Stimulated activated CD8-positive, alpha-beta memory T cell treated with anti-CD3 and anti-CD28 coated beads, Interleukin-7, amount 100 ng/mL, for 48 hours (primary cell): ENCODE measurements around the gene SHC4.
"Not testable (repeated sequence)": the region's sequence is repeated elsewhere in the genome, so short reads cannot be mapped to it uniquely, and the experiment has no call there.

ENCODE experiments used
- DNase-seq, 2 donors: peaks; one replicate each; pipeline ENCODE4 v3.0.0-alpha.2; 2020; ENCODE audit warnings: low read depth in 1 of 2; ENCODE audit errors: extremely low read depth in 1 of 2

Gene SHC4

DNA sequence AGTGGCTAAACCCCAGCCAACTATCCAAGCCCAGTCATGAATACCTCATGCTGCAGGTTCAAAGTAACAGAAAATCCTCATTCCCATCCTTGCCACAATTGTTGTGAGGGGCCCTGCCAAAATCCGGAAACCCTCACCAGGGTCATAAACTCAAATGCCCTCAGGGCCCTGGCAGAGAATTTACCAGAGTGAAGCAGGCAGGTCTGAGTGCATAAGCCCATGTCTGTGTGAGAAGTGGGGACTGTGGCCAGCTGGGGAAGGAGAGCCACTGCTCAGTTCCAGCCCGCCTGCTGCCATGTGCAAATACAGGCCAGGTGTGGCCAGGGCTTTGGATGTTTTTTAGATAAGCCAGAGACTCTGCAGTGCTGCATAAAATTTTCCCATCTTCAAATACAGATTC is 159.8 kb downstream of the SHC4 start:
- DNase-seq: no peak

DNA sequence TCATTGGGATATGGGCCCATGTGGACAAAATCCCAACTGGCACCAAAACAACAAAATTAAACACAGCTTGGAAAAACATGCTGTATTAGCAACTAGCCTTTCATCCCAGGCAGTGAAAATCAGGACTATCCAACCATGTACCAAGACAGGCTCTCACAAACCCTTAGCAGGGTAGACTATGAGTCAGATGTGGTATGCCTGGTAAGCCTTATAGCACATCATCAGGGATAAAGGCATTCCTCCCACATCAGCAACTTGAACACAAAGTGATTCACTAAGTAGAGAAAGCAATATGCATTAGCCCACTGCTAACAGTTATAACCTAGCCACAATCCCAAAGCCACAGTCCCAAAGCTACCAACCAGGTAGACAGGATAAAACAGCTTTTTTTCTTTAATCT is 160.9 kb downstream of the SHC4 start:
- no peak for DNase-seq

GRCh38 chr15:48802257-48802656 is 161.5 kb downstream of the SHC4 start:
- no peak for DNase-seq

GRCh38 chr15:48800811-48801455 is 162.8 kb downstream of the SHC4 start:
- no peak for DNase-seq

DNA sequence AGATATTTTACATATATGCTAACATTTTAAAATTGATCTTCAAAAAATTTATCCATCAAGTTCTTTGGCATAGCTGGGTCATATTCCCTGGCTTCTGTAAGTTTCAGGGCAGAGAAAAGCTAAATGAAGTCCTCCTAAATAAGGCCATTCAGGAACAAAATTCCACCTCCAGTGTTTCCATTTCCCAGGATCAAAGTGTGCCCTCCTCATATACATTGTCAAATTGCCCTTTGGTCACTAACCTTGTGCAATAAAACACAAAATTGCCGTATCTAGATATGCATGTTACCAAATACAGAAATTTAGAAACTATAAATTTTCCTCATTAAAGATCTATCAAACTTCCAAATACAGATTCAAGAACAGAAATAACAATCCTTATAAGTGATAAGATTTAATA is 163.5 kb downstream of the SHC4 start:
- DNase-seq: no peak

GRCh38 chr15:48798319-48798718 is 165.4 kb downstream of the SHC4 start:
- no peak for DNase-seq

GRCh38 chr15:48796930-48797329 is 166.8 kb downstream of the SHC4 start:
- no peak for DNase-seq

DNA sequence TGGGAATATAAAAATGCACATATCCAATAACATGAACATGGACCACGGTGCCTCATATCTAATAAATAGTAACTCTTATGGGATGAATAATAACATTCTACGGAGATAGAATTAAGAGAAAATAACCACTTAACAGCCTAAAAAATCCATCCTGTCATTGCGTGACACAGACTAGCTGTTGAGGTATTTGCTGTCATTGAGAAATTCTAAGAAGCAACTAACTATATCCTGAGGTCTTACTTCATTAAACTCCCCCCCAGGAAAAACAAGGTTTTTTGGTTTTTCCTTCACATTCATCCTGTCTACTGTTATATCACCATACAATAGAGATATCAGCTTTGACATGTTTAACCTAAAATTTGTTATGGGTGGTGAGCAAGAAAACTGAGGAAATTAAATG is 167.2 kb downstream of the SHC4 start:
- no peak for DNase-seq

GRCh38 chr15:48795901-48796300 is 167.8 kb downstream of the SHC4 start:
- DNase-seq: no peak

GRCh38 chr15:48794697-48795134 is 169.0 kb downstream of the SHC4 start:
- no peak for DNase-seq

DNA sequence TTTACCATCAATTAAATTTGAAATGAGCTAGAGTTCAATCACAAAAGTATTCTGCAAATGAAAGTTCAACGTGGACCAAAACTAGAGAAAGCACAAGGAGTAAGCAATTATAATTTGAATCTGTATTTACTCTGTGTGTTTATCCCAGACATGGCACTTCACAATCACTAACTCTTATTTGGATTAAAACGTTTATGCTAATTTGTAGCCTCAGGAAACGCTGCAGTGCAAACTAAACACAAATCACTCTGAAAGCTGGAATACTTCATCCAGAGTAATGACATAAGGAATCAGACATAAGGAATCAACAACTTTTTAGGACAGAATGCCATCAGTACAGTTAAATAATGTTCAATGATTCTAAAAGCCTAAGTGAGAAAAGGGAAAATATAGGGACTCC is 171.3 kb downstream of the SHC4 start:
- DNase-seq: no peak

GRCh38 chr15:48790466-48791115 is 173.1 kb downstream of the SHC4 start:
- DNase-seq: not testable (repeated sequence)

DNA sequence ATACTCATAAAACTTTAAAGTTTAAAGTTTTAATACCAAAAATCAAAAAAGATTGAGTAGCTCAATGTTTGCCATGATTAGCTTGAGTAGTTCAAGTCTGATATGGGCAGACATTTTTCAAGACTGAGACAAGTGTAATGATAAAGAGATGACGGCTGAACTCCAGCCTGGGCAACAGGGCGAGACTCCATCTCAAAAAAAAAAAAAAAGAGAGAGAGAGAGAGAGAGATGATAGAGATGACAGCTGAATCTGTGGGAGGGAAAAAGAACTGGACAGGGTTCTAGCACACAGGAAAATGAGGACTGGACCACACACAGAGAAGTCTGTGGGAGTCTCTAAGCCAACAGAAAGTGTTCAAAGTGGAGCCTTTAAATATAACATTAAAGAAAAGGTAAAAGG is 178.0 kb downstream of the SHC4 start:
- DNase-seq: no peak

GRCh38 chr15:48785195-48785594 is 178.5 kb downstream of the SHC4 start:
- no peak for DNase-seq

- no peak for DNase-seq
These were observed 179.0 kb downstream of the SHC4 start for GRCh38 chr15:48784756-48785155.

DNA sequence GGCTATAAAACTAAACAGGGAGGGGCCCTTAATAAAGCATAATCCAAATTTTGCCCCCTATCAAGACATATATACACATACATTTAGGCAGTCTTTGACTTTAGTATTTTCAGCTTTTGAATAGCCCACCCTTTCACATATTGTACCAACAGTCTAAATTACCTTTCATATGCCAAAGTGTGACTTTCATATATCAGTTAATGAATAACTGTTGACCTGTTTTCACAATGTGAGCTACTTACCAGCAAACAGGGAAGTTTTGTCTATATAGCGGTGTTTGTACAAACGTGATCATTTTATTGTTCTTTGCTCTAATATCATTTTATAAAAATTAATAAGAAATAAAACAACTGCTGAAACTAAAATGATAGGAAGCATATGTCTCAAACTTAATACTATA is 180.8 kb downstream of the SHC4 start:
- no peak for DNase-seq

GRCh38 chr15:48781481-48782081 is 182.1 kb downstream of the SHC4 start:
- DNase-seq: no peak

DNA sequence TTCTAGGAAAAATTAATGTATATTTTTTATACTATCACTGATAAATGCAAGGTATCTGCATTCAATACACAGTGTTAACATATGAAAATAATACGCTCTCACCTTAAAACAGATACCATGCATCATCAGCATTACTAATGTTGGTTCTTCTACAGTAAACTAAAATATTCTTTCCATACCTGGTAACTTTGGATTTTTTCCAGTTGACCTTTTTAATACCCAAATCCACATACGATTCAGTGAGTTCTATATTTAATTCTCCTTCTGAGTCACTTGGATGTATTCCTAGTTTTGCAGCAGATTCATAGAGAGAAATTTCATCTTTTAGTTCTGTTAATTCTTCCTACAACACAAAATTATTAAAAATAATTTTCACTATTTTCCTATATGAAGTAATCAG is 182.7 kb downstream of the SHC4 start:
- no peak for DNase-seq

DNA sequence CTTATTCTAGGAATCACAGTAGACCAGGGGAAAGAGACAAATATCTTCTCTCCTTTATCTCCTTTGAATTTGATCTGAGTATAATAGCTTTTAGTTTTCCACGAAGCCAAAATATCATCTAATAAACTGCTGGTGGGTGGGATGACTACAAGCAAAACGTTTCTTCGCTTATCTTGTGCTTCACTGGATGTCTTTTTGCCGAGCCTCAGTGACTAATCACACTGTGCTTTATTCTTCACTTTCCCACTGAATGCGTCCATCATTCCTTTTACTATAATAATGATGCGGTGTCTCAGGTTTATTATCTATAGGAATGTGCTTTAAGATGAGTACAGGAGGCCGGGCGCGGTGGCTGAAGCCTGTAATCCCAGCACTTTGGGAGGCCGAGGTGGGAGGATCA is 185.4 kb downstream of the SHC4 start:
- no peak for DNase-seq

GRCh38 chr15:48777645-48778330 is 185.9 kb downstream of the SHC4 start:
- DNase-seq: no peak

DNA sequence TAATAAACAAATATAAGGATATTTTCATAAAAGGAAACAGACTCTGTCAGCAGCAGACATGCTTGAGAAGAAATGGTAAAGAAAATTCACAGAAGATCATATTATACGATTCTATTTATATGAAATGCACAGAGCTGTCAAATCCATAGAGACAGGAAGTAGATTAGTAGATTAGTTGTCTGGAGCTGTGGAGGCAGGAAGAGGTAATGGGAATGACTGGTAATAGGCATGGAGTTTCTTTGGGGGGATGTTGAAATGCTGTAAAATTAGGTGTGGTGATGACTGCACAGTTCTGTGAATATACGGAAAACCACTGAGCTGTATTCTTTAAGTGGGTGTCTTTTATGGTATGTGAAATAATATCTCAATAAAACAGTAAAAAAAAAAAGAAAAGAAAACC is 188.2 kb downstream of the SHC4 start:
- DNase-seq: no peak

DNA sequence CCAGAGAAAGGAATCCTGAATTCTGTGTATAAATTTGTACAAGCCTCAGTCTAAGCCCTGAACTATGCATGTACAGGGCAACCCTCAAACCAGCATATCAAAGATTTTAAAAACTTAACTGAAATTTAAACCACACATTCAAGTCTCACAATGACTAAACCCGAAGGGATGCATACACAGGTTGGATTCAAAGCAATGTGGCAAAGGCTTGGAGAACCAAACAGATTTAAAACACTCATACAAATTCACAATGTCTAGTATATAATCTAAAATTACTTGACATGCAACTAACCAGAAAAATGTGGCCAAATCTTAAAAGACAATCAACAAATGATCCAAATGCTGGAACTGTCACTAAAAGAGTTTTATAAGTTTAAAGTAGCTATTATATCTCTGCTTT is 189.2 kb downstream of the SHC4 start:
- no peak for DNase-seq
